HTERT RPE-1 (cell line): ENCODE measurements around the gene CLCN6.

ENCODE experiments used
- in situ Hi-C: fragments of 300-500 bp; cut with MboI; formaldehyde crosslinking; loops from 4 replicates; pipeline ENCODE4 v1.14.3; 2020; ENCODE audit warnings: low sequenced_read_pairs

Gene CLCN6

DNA sequence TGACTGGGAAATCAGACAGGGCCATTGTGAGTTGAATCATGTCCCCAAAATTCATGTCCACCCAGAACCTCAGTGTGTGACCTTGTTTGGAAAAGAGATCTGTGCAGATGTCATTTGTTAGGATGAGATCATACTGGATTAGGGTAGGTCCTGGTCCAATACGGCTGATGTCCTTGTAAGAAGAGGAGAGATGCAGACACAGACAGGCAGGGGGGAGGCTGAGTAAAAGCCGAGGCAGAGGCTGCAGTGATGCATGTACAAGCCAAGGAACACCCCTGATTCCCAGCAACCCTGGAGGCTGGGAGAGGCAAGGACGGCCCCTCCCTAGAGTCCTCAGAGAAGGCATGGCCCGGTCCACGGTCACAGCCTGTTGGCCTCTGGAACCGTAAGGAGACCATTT is 68.6 kb downstream of the CLCN6 start:
- in situ Hi-C loops, result no loop called here

DNA sequence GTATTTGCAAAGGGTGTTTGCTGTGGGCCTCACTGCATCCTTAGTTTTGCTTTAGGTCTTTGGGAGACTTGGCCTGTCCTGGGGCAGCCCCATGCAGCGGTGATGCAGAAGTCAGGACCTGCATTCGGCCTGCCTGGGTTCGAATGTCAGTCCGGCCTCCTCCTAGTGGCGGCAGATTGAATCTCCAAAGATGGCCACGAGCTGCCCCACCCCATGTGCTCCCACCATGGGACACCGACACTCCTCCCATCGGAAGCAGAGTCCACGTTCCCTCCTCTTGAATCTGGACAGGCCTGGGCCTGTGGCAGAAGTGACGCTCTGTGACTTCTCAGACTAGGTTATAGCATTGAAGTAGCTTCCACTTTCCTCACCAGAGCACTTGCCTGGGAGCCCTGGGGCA is 69.1 kb downstream of the CLCN6 start:
- in situ Hi-C loops, result no loop called here

- in situ Hi-C loops, result no loop called here
Observed at GRCh38 chr1:11877074-11877473, 71.1 kb downstream of the CLCN6 start.

- in situ Hi-C loops, result no loop called here
Observed at GRCh38 chr1:11878081-11878890, 72.3 kb downstream of the CLCN6 start.

- in situ Hi-C loops, result no loop called here
Observed at GRCh38 chr1:11878891-11879190, 72.8 kb downstream of the CLCN6 start.

DNA sequence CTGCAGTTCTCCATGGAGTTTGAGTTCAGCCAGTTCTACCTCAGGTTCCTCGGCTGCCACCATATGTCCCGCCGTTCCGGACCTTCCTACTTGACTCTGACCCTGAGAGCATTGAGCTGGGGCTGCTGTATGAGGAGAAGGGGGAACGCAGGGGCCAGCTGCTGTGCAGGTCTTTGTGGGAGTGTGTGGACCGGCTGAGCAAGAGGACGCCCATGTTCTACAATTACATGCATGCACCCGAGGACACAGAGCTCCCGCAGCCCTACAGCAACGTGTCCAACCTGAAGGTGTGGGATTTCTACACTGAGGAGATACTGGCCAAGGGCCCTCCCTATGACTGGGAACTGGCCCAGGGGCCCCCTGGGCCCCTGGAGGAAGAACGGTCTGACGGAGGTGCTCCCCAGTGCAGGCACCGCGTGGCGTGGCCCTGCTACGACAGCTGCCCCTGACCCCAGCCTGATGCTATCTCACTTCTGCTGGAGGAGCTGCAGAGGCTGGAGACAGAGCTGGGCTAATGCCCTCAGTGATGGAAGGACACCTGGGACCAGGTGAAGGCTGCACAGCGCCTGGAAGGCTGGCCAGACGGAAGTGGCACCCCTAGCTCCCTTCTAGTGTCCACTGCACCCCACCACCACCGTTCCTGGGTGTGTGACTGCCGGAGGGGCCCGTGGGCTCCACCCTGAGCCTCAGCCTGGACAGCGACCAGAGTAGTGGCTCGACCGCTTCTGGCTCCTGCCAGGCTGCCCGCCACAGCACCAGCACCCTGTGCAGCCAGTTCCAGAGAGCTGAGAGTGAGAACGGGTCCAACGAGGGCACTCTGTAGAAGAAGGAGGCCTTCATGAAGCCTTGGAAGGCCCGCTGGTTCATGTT is 73.6 kb downstream of the CLCN6 start:
- in situ Hi-C loops, result no loop called here

DNA sequence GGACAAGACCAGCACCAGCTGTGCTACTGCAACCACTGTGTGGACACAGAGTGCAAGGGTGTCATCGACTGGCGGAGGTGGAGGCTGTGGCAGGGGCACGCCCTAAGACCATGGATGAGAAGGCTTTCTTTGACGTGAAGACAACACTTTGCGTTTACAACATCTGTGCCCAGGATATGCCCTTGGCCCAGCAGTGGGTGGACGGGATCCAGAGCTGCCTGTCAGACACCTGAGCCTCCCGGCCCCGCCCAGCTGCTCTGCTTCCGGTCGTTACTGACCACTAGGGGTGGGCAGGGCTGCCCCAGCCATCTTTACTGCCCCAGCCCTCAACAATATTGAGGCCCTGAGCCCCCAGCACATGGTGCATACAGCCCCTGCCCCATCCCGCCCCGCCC is 74.2 kb downstream of the CLCN6 start:
- in situ Hi-C loops, result no loop called here

DNA sequence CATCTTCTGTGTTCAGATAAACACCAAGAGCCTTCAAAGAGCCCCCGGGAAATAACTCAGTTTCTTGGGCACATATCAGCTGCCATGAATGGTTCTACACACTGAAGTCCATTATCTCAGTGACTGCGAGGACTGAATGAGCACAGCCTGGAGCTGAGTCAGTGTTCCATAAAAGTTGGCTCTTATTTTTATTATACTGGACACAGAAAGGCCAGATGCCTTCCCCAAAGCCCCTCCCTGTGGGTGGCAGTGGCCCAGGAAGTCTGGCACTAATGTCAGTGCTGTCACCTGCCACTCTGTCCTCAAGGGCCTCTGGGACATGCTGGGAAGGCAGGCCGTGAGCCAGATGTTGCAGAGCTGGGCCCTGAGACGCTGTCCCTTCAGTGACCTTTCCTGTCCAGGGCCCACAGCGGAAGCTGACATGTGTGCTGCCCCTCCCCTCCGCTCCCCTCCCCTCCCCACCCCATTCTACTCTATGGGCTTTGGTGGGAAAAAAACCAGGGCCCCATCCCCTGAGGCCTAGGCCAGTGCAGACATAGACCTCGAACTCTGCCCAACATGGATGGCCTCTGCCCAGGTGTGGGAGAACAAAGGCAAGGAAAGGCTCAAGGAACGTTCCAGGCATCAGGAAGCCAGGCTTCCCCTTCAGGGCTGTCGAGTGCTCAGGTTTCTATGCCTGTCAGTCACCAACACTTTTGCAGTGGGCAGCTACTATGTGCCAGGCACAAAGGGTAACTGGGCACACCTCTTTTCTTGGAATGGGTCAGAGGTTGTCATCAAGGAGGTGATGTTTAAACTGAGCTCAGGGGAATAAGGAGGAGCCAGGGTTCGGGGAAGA is 75.1 kb downstream of the CLCN6 start:
- in situ Hi-C loops, result no loop called here

DNA sequence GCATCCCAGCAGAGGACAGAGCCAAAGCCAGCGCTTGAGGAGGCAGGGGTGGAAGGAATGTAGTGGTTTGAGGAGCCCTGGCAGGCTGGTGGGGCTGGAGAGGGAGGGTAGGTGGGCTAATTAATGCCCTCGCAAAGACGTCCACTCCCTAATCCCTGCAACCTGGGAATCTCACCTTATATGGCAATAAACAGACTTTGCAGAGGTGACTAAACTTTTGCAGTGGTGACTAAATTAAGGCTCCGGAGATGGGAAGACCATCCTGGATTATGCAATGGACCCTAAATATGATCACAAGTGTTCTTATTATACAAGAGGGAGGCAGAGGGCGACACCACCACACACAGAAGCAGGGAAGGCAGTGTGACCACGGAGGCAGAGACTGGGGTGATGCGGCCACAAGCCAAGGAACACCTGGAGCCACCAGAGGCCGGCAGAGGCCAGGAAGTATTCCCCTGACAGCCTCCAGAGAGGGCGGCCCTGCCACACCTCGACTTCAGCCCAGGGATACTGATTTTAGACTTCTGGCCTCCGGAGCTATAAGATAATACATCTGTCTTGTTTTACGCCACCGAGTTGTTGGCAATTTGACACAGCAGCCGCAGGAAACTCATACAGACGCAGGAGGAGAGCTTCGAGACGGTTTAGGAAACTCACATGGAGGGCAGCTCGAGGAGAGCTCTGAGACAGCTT is 75.9 kb downstream of the CLCN6 start:
- in situ Hi-C loops, result no loop called here

- in situ Hi-C loops, result no loop called here
Observed at GRCh38 chr1:11882814-11883538, 77.0 kb downstream of the CLCN6 start.

GRCh38 chr1:11885916-11886315 is 79.9 kb downstream of the CLCN6 start:
- in situ Hi-C loops, result no loop called here

DNA sequence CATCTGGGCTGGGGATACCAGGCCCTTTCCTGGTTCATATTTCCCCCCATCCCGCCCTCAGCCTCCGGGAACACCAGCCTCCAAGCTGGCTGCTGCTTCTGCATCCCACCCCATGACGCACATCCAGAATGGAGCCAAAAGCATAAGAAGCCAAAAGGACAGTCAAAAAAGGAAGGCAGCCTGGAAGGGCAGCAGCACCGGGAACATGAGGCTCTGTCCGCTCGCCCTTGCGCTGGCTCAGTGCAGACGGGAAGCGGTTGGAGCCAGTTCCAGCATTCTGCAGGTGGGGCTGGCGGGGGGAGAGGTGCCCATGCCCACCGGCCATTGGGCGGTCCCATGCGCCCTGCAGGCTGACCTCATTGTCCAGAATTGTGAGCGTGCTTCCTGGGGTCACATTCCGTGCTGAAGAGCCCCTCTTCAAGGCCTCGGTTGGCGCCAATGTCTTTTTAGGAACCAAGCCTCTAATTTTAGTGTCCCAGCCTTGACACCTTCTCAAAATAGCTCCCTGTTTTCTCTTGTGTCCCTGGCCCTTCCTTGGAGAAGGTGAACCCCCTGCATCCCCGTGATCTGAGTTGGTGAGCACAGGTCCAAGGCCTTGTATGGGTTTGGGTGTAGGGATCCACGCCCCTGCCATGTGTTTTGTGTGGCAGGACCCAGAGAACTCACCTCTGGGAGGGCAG is 81.1 kb downstream of the CLCN6 start:
- in situ Hi-C loops, result no loop called here

DNA sequence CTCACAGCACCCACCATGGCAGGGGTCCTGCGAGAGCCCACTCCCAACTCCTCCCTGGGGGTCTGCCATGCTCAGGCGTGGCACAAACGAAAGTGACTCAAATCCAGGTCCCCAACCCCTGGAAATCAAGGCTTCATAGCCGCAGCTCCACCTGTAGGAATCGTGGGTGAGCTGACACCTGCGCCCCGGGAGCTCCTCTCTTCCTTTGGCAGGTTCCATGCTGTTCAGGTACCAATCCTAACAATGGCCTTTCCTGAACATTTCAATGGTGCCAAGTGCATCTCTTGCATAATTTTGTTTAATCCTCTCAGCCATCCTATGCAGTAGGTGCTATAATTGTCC is 81.6 kb downstream of the CLCN6 start:
- in situ Hi-C loops, result no loop called here

GRCh38 chr1:11888206-11888876 is 82.3 kb downstream of the CLCN6 start:
- in situ Hi-C loops, result no loop called here

- in situ Hi-C loops, result no loop called here
Observed at GRCh38 chr1:11888877-11889208, 82.9 kb downstream of the CLCN6 start.

DNA sequence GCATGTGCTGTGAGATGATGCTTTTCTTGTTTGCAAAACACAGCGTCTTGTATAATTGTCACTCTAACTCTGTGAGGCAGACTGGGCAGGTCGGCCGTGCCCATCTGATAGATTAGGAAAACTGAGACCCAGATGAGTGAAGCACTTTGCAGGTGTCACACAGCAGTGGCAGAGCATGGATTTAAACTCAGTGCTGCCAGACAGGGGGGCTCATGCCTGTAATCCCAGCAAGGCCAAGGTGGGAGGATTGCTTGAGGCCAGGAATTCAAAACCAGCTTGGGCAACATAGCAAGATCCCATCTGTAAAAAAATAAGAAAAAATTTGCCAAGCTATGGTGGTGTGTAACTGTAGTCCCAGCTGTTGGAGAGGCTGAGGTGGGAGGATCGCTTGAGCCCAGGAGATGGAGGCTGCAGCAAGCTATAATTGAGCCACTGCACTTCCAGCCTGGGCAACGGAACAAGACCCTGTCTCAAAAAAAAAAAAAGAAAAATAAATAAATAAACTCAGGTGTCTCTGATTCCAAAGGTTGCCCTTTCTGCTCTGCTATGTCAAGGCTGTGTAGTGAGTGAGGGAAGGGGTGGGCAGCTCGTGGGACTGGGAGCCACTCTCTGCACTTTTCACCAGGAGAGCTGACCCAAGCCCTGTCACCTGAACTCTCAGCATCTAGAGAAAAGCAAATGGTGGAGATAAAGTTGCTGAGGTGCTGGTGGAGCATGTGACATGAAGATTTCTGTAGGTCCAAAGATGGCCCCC is 85.6 kb downstream of the CLCN6 start:
- in situ Hi-C loops, result no loop called here
